ENCODE results near the gene SLIT3. TPM values are rescaled to one million over a fixed set of nuclear protein-coding genes. Genes with fewer than 3 reads are reported as not detected.

Gene SLIT3
- total and polyA plus RNA-seq, 8 donors: 1.2 to 24.5 (median 8.6) TPM

DNA sequence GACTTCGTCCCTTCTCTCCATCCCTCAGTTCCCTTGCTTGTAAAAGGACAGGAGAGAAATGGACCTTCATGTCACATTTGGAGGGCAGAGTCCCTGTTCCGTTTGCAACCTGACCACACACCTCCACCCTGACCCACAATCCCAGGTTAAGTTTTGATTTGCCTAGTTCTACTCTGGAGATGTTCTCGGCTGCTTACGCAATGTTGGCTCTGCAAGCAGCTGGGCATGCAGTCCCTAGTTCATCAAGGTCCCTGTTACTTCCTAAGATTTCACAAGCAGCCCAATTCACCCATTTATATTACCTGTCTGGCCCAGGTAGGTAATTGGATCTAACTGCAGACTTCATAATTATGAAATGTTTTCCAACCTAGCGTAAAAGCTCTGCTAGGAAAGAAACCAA lies 28.8 kb downstream of the SLIT3 start:
- no peaks in the 10 kb centered on the region for H3K4me1 ChIP-seq
- H3K4me3 ChIP-seq: no peak overlapping the region
- intact Hi-C loops (cut with DNase I; ENCODE audit: low total_unique reads): no loop called here
- H3K27me3 ChIP-seq: no peaks in the 10 kb centered on the region
- whole genome bisulfite sequencing, 5 donors: 78 to 97% (median 91%) methylated on average over 4 to 5 of the region's 5 CpGs
- TF ChIP-seq POLR2A (IDR thresholded peaks at IDR 0.05): no peak
- TF ChIP-seq POLR2AphosphoS5 (IDR thresholded peaks at IDR 0.05): no peak
- TF ChIP-seq, protein P1, sequence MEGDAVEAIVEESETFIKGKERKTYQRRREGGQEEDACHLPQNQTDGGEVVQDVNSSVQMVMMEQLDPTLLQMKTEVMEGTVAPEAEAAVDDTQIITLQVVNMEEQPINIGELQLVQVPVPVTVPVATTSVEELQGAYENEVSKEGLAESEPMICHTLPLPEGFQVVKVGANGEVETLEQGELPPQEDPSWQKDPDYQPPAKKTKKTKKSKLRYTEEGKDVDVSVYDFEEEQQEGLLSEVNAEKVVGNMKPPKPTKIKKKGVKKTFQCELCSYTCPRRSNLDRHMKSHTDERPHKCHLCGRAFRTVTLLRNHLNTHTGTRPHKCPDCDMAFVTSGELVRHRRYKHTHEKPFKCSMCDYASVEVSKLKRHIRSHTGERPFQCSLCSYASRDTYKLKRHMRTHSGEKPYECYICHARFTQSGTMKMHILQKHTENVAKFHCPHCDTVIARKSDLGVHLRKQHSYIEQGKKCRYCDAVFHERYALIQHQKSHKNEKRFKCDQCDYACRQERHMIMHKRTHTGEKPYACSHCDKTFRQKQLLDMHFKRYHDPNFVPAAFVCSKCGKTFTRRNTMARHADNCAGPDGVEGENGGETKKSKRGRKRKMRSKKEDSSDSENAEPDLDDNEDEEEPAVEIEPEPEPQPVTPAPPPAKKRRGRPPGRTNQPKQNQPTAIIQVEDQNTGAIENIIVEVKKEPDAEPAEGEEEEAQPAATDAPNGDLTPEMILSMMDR (IDR thresholded peaks at IDR 0.05): no peak
- TF ChIP-seq EP300 (IDR thresholded peaks at IDR 0.05): no peak
- no peaks in the 10 kb centered on the region for H3K36me3 ChIP-seq
- H3K9me3 ChIP-seq: no peaks in the 10 kb centered on the region
- no peak overlapping the region for H3K27ac ChIP-seq
- no peak for DNase-seq

DNA sequence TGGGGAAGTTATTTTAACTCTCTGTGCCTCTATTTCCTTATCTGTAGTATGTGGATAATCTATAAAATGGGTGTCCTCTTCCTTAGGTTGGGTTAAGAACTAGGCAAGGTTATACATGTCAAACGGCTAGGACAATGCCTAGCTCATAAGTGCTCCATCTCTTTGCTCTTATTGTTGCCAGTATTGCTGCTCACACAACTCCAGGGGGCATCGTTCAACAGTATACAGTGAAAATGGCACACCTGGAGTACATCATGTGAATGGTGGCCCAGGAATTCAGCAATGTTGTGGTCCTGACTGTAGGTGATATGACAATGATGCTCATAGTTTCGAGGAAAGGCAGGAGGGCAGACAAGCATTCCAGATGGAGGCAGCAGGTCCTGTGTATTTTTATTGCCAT lies 30.1 kb downstream of the SLIT3 start:
- no peaks in the 10 kb centered on the region for H3K4me1 ChIP-seq
- H3K27ac ChIP-seq: no peak overlapping the region
- TF ChIP-seq POLR2AphosphoS5 (IDR thresholded peaks at IDR 0.05): no peak
- no peak for TF ChIP-seq EP300 (IDR thresholded peaks at IDR 0.05)
- TF ChIP-seq POLR2A (IDR thresholded peaks at IDR 0.05): no peak
- TF ChIP-seq, protein P1 (IDR thresholded peaks at IDR 0.05): no peak
- no peak for DNase-seq
- intact Hi-C loops (cut with DNase I; ENCODE audit: low total_unique reads): no loop called here
- H3K4me3 ChIP-seq: no peak overlapping the region
- H3K36me3 ChIP-seq: no peaks in the 10 kb centered on the region
- no peaks in the 10 kb centered on the region for H3K27me3 ChIP-seq
- 83 to 89% (median 85%) methylated on average over 3 of the region's 3 CpGs for WGBS, 5 donors
- no peaks in the 10 kb centered on the region for H3K9me3 ChIP-seq

DNA sequence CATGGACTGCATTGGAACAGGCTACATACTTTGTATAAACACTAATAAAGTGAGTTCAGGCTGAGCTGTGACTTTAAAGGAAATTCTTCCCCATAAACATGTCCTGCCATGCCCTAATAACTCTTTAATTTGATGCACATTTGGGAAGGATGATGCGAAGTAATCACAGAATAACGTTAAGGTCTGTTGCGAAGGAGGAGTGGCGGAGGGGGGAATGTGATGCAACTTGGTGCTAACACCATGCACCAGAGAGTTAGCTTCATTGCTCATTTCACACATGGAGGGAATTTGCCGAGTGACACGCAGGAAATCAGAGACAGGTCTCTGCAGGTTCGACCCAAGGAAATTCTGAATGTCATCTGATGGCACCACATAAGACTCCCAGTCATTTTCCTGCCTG lies 32.9 kb downstream of the SLIT3 start:
- Histone ChIP-seq H3K4me1 (no peaks in the 10 kb centered on the region), H3K27me3 (no peaks in the 10 kb centered on the region), H3K4me3 (no peak overlapping the region), H3K9me3 (no peaks in the 10 kb centered on the region), H3K27ac (no peak overlapping the region), H3K36me3 (no peaks in the 10 kb centered on the region)
- intact Hi-C loops (cut with DNase I; ENCODE audit: low total_unique reads): no loop called here
- WGBS, 5 donors: 68 to 90% (median 78%) methylated on average over 7 of the region's 7 CpGs
- TF ChIP-seq POLR2AphosphoS5 (IDR thresholded peaks at IDR 0.05): no peak
- no peak for DNase-seq

DNA sequence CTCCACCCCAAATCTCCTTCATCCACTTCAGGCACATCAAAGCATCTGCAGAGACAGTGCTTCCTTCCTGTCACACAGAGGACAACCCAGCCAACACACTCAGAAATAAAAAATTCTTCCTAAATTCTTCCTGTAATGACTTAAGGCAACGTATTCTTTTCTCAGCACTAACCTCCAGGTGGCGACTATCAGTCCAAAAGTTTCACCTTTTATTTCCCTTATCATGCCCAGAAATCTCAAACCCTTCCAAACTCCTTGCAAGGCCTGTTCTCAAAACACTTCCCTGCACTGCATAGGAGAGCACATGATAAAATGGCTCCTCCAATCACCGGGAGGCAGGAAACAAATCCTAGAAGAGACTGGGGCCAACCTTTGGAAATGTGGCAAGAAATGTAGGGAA lies 35.1 kb downstream of the SLIT3 start:
- DNase-seq: no peak
- Histone ChIP-seq H3K27me3 (no peaks in the 10 kb centered on the region), H3K4me1 (no peaks in the 10 kb centered on the region), H3K36me3 (no peaks in the 10 kb centered on the region), H3K27ac (no peak overlapping the region), H3K9me3 (no peaks in the 10 kb centered on the region), H3K4me3 (no peak overlapping the region)
- intact Hi-C loops (cut with DNase I; ENCODE audit: low total_unique reads): no loop called here
- 69 to 86% (median 71%) methylated on average over 3 of the region's 3 CpGs for WGBS, 5 donors
- no peak for TF ChIP-seq POLR2A (IDR thresholded peaks at IDR 0.05)
- no peak for TF ChIP-seq EP300 (IDR thresholded peaks at IDR 0.05)
- no peak for TF ChIP-seq POLR2AphosphoS5 (IDR thresholded peaks at IDR 0.05)
- TF ChIP-seq, protein P1 (IDR thresholded peaks at IDR 0.05): no peak

DNA sequence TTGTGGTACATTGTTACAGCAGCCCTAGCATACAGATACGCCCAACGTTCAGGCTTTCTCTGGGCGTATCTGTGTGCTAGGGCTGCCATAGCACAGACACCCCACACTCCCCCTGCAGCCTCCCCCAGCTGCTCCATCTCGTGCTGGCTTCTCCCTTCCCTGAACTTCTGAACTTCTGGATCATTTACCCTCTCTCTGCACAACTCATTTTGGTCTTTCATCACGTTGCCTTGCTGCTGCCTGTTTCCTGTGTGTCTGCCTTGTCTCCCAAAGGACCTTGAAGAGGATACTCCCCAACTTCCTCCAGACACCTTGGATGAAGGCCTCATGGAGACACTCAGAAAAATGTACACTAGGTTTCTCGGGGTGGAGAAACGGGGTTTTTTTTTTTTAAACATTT lies 37.3 kb downstream of the SLIT3 start:
- Histone ChIP-seq H3K4me3 (no peak overlapping the region), H3K36me3 (no peaks in the 10 kb centered on the region), H3K27ac (no peak overlapping the region), H3K9me3 (no peaks in the 10 kb centered on the region), H3K4me1 (no peaks in the 10 kb centered on the region), H3K27me3 (no peaks in the 10 kb centered on the region)
- WGBS, 5 donors: 59 to 75% (median 73%) methylated on average over 7 of the region's 7 CpGs
- peak in 1 of 2 donors; percentile 15 for DNase-seq
- intact Hi-C loops (cut with DNase I; ENCODE audit: low total_unique reads): no loop called here
- TF ChIP-seq POLR2AphosphoS5 (IDR thresholded peaks at IDR 0.05): no peak
- TF ChIP-seq POLR2A (IDR thresholded peaks at IDR 0.05): no peak
- no peak for TF ChIP-seq EP300 (IDR thresholded peaks at IDR 0.05)
- TF ChIP-seq, protein P1 (IDR thresholded peaks at IDR 0.05): no peak

Data from stomach (tissue), 9 donors.